Raji (cell line): Measurements from ENCODE around the gene SZT2.

Experiments used
- POLR2A ChIP-seq: IDR thresholded peaks from 2 replicates; pipeline ENCODE4 v1.6.1; 2011; ENCODE audit warnings: low read depth, low read length, control low read depth; ENCODE audit not compliant: insufficient read depth

The SZT2 gene

DNA sequence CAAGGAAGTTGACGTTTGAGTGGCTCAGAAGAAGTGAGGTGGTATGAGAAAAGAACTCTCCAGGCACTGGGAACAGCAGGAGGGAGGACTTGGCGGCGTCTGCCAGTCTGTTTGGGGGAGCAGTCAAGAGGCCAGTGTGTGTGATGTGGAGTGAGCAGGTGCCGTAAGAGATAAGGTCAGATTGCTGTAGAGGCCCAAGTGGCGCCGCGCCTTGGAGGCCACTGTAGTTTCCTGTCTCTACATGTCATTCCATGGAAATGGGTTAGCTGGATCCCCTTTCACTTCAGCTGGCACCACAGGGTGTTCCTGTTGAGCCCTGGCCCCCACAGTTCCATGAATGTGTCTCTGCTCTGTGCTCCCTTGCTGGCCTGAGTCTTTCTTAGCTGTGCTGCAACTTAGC, 105.5 kb downstream of the SZT2 start:
- no peak for TF ChIP-seq POLR2A

DNA sequence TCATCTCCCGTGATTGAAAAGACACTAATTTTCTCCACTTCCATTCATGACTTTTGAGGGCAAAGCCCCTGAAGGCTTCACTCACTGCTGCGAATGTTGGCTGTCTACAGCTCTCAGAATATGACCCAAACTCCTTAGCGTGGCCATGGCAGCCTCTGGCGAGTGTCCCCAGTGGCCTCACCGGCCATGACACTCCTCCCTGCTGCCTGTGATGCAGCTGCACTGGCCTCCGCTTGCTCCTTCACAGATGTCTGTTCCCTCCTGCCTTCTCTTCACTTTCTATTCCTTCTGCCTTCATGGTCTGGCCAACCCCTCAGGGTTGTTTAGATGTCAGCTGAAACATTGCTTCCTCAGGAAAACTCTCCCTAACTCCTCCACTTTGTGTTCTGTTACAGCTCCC, 110.2 kb downstream of the SZT2 start:
- no peak for TF ChIP-seq POLR2A

DNA sequence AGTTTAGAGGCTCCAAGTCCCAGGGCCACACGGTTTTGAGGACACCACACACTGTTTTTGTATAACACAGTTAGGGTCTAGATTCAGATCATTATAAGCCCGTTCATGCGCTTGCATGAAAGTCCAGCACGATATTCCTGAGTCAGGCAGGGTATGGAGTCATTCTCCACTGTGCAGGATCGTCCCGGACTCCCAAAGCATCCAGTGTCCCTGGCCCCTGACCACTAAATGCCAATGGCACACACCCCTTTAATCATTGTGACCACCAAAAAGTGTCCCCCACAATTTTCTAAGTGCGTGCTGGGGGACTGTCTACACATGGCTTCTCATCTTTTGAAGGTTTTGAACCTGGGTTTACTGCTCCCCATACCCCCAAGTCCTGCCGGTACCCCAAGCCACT, 113.8 kb downstream of the SZT2 start:
- no peak for TF ChIP-seq POLR2A
